Cardiac muscle cell (in vitro differentiated cells and primary cell): ENCODE data around the gene GLB1L. TPM values are rescaled to one million over a fixed set of nuclear protein-coding genes. Genes with fewer than 3 reads are reported as not detected.

ENCODE experiments used
- DNase-seq, 2 donors: peaks; one replicate each; pipeline versions ENCODE4 v3.0.0 to v3.0.0-alpha.2; 2010 to 2017; ENCODE audit warnings: low read depth in 1 of 2, low spot score in 1 of 2
- H3K27ac ChIP-seq: fragments of 200-600 bp; sonication (generic); 2 replicates; pipeline ENCODE4 v1.5.1; 2016
- H3K27me3 ChIP-seq: fragments of 200-600 bp; sonication (generic); 2 replicates; pipeline ENCODE4 v1.6.0; 2016; ENCODE audit warnings: control low read depth
- H3K36me3 ChIP-seq: fragments of 200-600 bp; sonication (generic); 2 replicates; pipeline ENCODE4 v1.5.1; 2016; ENCODE audit warnings: control low read depth
- H3K4me1 ChIP-seq: fragments of 200-600 bp; sonication (generic); 2 replicates; pipeline ENCODE4 v1.8.1; 2017; ENCODE audit warnings: low read depth, mild to moderate bottlenecking, mixed run types
- H3K4me3 ChIP-seq: fragments of 200-600 bp; sonication (generic); 2 replicates; pipeline ENCODE4 v1.5.1; 2016; ENCODE audit warnings: mild to moderate bottlenecking
- H3K9me3 ChIP-seq: fragments of 200-600 bp; sonication (generic); 2 replicates; pipeline ENCODE4 v1.5.1; 2017; ENCODE audit warnings: low read depth, mild to moderate bottlenecking, control low read depth
- CTCF ChIP-seq: IDR thresholded peaks from 2 replicates; pipeline ENCODE4 v1.5.1; 2012; ENCODE audit warnings: low read depth, mild to moderate bottlenecking, low read length
- polyA plus RNA-seq: library from polyadenylated mRNA; unstranded; fragments of >200 nt; fragmentation: Nextera tagmentation; extraction: Ambion mirVana; gene quantifications from 2 replicates; pipeline ENCODE4 v1.2.1, GENCODE V29; 2016
- total RNA-seq: library from RNA; depleted of rRNA; stranded (reverse); fragments of >200 nt; gene quantifications from 2 replicates; pipeline ENCODE4 v1.2.3, GENCODE V29; 2016

Gene GLB1L
- total and polyA plus RNA-seq, 2 experiments from 2014 or later, result 3.3 to 10.4 TPM

GRCh38 chr2:219228911-219229304, 16.3 kb downstream of the GLB1L start:
- DNase-seq, result no peak
- no peaks in the 10 kb centered on the region for H3K27me3 ChIP-seq
- H3K36me3 ChIP-seq, result peaks cover 41% of the 10 kb centered on the region
- TF ChIP-seq CTCF, result no peak
- H3K9me3 ChIP-seq, result no peaks in the 10 kb centered on the region
- H3K4me3 ChIP-seq, result peak overlapping the region; percentile 72
- peak overlapping the region; percentile 94 for H3K27ac ChIP-seq
- peaks cover 16% of the 10 kb centered on the region for H3K4me1 ChIP-seq

- Histone ChIP-seq H3K27me3 (no peaks in the 10 kb centered on the region), H3K4me3 (peak overlapping the region; percentile 72), H3K4me1 (peaks cover 16% of the 10 kb centered on the region), H3K27ac (peak overlapping the region; percentile 94), H3K36me3 (peaks cover 41% of the 10 kb centered on the region), H3K9me3 (no peaks in the 10 kb centered on the region)
- no peak for TF ChIP-seq CTCF
- no peak for DNase-seq
Observed at GRCh38 chr2:219228041-219228910, 17.0 kb downstream of the GLB1L start.

- no peak for DNase-seq
- no peak overlapping the region for H3K27ac ChIP-seq
- no peaks in the 10 kb centered on the region for H3K27me3 ChIP-seq
- peaks cover 7% of the 10 kb centered on the region for H3K4me1 ChIP-seq
- H3K4me3 ChIP-seq, result no peak overlapping the region
- peaks cover 48% of the 10 kb centered on the region for H3K36me3 ChIP-seq
- no peaks in the 10 kb centered on the region for H3K9me3 ChIP-seq
- no peak for TF ChIP-seq CTCF
Observed at GRCh38 chr2:219225350-219225749, 19.9 kb downstream of the GLB1L start.

- H3K4me1 ChIP-seq, result peaks cover 11% of the 10 kb centered on the region
- H3K36me3 ChIP-seq, result peaks cover 56% of the 10 kb centered on the region
- H3K27me3 ChIP-seq, result no peaks in the 10 kb centered on the region
- TF ChIP-seq CTCF, result no peak
- no peak for DNase-seq
- no peak overlapping the region for H3K4me3 ChIP-seq
- no peaks in the 10 kb centered on the region for H3K9me3 ChIP-seq
- no peak overlapping the region for H3K27ac ChIP-seq
Observed at GRCh38 chr2:219223831-219224610, 21.2 kb downstream of the GLB1L start.

- no peak for TF ChIP-seq CTCF
- Histone ChIP-seq H3K4me1 (peaks cover 12% of the 10 kb centered on the region), H3K4me3 (no peak overlapping the region), H3K36me3 (peaks cover 56% of the 10 kb centered on the region), H3K9me3 (no peaks in the 10 kb centered on the region), H3K27me3 (no peaks in the 10 kb centered on the region), H3K27ac (no peak overlapping the region)
- no peak for DNase-seq
Observed at GRCh38 chr2:219221957-219222518, 23.2 kb downstream of the GLB1L start.
